ENCODE data around the gene IQCB1.

Gene IQCB1

DNA sequence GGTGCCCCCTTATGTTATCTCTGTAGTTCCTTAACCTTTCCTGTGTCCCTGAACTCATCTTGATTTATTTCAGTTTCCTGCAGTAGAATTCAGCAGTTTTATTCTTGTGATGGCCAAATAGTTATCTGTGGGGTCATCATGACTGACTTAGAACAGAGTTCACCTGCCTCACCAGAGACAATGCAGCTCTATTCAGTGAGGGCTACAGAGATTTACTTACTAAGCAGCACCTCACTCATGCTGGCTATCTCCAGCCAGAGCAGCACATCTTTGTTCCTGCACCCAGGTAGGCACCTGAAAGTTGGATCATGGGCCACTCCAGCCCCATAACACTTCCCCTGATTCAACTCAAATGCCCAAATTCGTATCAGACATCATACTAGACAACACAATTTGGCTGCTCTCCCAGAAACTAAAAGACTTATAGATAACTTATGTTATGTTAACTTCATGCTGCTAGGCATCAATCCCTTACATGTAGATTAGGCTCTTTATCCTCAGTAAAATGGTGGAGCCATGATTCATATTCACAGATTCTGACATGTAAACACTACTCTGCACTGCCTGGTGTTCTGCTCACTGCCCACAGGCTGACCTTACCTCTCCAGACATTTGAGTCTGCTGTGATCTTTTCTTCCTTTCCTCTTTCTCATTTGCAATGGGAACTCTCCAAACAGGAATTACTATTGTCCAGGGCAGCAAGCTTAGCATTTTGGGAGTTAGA is 76.0 kb downstream of the IQCB1 start:
- no peak for DNase-seq (ENCODE audit: low read depth)
- TF ChIP-seq, protein P1, sequence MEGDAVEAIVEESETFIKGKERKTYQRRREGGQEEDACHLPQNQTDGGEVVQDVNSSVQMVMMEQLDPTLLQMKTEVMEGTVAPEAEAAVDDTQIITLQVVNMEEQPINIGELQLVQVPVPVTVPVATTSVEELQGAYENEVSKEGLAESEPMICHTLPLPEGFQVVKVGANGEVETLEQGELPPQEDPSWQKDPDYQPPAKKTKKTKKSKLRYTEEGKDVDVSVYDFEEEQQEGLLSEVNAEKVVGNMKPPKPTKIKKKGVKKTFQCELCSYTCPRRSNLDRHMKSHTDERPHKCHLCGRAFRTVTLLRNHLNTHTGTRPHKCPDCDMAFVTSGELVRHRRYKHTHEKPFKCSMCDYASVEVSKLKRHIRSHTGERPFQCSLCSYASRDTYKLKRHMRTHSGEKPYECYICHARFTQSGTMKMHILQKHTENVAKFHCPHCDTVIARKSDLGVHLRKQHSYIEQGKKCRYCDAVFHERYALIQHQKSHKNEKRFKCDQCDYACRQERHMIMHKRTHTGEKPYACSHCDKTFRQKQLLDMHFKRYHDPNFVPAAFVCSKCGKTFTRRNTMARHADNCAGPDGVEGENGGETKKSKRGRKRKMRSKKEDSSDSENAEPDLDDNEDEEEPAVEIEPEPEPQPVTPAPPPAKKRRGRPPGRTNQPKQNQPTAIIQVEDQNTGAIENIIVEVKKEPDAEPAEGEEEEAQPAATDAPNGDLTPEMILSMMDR (IDR thresholded peaks at IDR 0.05; ENCODE audit: low read depth, low read length) = no peak
- no peak for TF ChIP-seq POLR2A (IDR thresholded peaks at IDR 0.05; ENCODE audit: extremely low read depth, insufficient read length)
- TF ChIP-seq, protein P2, sequence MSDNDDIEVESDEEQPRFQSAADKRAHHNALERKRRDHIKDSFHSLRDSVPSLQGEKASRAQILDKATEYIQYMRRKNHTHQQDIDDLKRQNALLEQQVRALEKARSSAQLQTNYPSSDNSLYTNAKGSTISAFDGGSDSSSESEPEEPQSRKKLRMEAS (IDR thresholded peaks at IDR 0.05; ENCODE audit: low read depth, low read length) = no peak
- no peak for TF ChIP-seq MYC (IDR thresholded peaks at IDR 0.05; ENCODE audit: low read depth, low read length)
- no peak overlapping the region for H3K4me3 ChIP-seq (ENCODE audit: low read depth, low read length)

DNA sequence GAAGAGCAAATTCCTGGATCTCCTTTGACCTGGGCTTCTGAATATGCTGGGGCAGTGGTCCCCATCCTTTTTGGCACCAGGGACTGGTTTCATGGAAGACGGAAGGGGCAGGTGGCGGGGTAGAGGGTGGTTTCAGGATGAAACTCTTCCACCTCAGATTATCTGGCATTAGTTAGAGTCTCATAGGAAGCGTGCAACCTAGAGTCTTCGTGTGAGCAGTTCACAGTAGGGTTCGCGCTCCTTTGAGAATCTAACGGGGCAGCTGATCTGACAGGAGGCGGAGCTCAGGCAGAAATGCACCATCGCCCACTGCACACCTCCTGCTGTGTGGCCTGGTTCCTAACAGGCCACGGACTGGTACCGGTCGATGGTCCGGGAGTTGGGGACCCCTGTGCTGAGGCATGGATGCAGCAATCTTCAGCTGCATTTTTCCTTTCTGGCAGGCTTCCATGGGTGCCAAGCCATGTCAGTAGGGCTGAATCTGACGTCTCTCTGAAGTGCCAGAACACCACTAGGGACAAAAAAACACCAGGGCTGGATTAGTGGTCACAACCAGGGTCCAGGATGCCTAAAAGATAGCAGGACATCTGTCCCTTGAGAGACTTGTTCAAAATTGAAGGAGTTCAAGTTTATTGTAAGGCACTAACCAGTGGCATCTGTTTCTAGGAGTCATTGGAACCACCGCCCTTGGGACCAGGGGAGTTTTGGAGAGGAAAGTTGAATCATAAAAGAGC is 76.9 kb downstream of the IQCB1 start:
- H3K4me3 ChIP-seq (ENCODE audit: low read depth, low read length) = no peak overlapping the region
- no peak for TF ChIP-seq POLR2A (IDR thresholded peaks at IDR 0.05; ENCODE audit: extremely low read depth, insufficient read length)
- TF ChIP-seq, protein P1 (IDR thresholded peaks at IDR 0.05; ENCODE audit: low read depth, low read length) = no peak
- TF ChIP-seq, protein P2 (IDR thresholded peaks at IDR 0.05; ENCODE audit: low read depth, low read length) = no peak
- TF ChIP-seq MYC (IDR thresholded peaks at IDR 0.05; ENCODE audit: low read depth, low read length) = no peak
- no peak for DNase-seq (ENCODE audit: low read depth)

DNA sequence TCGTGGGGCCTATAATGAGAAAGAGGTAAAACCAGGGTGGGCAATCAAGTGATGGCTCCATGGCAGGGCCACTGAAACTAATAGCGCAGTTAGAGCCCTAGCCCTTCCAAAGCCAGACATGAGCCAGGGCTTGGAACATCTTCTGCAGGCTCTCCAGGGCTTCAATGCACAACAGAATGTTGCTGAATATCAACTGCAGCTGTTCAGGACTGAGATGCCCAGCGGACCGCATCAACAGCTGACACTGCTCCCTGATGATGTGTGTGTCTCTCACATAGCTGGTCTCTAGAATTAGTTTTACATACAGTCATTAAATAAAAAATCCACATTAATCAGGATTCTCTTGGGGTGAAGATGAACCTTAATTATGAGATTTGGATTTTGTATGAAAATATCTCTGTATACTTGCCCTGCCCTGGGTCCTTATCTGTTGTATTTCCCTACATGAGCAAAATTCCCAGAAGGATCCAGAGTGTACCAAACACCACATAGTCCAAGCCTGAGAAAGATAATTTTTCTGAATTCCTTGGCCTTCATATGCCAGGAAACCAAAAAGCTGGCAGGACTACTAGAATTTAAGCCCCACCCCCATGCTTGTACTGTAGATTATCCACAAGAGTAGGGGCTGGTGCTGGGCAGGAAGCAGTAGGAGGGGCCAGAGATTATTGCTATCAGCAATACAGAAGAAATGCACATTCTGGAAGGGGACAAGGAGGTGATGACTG is 77.6 kb downstream of the IQCB1 start:
- no peak for TF ChIP-seq MYC (IDR thresholded peaks at IDR 0.05; ENCODE audit: low read depth, low read length)
- TF ChIP-seq, protein P2 (IDR thresholded peaks at IDR 0.05; ENCODE audit: low read depth, low read length) = no peak
- TF ChIP-seq, protein P1 (IDR thresholded peaks at IDR 0.05; ENCODE audit: low read depth, low read length) = no peak
- TF ChIP-seq POLR2A (IDR thresholded peaks at IDR 0.05; ENCODE audit: extremely low read depth, insufficient read length) = no peak
- peak; percentile 6 for DNase-seq (ENCODE audit: low read depth)
- H3K4me3 ChIP-seq (ENCODE audit: low read depth, low read length) = no peak overlapping the region

DNA sequence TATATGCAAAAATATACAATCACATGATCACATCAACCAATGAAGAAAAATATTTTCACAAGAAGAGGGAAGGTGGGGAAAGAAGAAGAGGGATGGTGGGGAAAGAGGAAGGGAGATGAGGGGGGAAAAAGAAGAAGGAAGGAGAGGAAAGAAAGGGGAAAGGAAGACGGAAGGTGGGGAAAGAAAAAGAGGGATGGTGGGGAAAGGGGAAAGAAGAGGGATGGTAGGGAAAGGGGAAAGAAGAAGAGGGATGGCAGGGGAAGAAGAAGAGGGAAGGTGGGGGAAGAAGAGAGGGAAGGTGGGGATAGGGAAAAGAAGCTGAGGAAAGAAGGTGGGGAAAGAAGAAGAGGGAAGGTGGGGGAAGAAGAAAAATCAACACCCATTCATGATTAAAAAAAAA is 82.1 kb downstream of the IQCB1 start:
- no peak overlapping the region for H3K4me3 ChIP-seq (ENCODE audit: low read depth, low read length)
- TF ChIP-seq, protein P2 (IDR thresholded peaks at IDR 0.05; ENCODE audit: low read depth, low read length) = no peak
- TF ChIP-seq, protein P1 (IDR thresholded peaks at IDR 0.05; ENCODE audit: low read depth, low read length) = no peak
- no peak for TF ChIP-seq POLR2A (IDR thresholded peaks at IDR 0.05; ENCODE audit: extremely low read depth, insufficient read length)
- no peak for TF ChIP-seq MYC (IDR thresholded peaks at IDR 0.05; ENCODE audit: low read depth, low read length)
- no peak for DNase-seq (ENCODE audit: low read depth)

DNA sequence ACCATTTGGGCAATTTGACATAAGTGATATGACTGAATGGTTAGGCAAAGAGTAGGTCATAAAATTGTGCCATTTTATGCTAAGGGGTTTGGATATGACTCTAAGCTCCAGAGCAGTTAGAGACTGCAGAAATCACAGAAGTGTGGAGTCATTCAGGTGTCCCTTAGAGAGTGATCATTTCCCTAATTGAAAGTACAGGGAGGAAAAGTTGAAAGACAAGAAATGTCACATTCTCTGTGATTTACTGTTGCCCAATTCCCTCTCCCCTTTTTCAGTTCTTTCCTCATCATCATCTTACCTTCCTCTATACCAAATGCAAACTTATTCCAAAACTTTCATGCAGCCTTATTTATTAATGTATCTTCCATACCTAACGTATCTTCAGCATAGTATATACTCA is 82.6 kb downstream of the IQCB1 start:
- H3K4me3 ChIP-seq (ENCODE audit: low read depth, low read length) = no peak overlapping the region
- no peak for DNase-seq (ENCODE audit: low read depth)
- TF ChIP-seq, protein P1 (IDR thresholded peaks at IDR 0.05; ENCODE audit: low read depth, low read length) = no peak

Measured in NB4 (cell line).